Cardiac septum (tissue), 1 donor: ENCODE results near the gene ARL3. TPM values are rescaled to one million over a fixed set of nuclear protein-coding genes. Genes with fewer than 3 reads are reported as not detected.

Experiments
- DNase-seq: peaks from one replicate; pipeline ENCODE4 v3.0.0-alpha.2; 2020; ENCODE audit warnings: low spot score
- intact Hi-C: fragments of 100-400 bp; cut with DNase I; formaldehyde crosslinking; loops from one replicate; pipeline ENCODE4 v1.14.0; 2022
- total RNA-seq: library from RNA; stranded (reverse); fragmentation: NEBNext Ultra II Directional; extraction: Animal tissue kit (Norgen Biotek cat#: 25700); gene quantifications from one replicate; pipeline ENCODE4 v1.2.1, GENCODE V29; 2021
- donor health status: DM: no; HTN: no; CAD: no.

The ARL3 gene
- total RNA-seq, 1 donor from 2014 or later: 13.1 TPM

DNA sequence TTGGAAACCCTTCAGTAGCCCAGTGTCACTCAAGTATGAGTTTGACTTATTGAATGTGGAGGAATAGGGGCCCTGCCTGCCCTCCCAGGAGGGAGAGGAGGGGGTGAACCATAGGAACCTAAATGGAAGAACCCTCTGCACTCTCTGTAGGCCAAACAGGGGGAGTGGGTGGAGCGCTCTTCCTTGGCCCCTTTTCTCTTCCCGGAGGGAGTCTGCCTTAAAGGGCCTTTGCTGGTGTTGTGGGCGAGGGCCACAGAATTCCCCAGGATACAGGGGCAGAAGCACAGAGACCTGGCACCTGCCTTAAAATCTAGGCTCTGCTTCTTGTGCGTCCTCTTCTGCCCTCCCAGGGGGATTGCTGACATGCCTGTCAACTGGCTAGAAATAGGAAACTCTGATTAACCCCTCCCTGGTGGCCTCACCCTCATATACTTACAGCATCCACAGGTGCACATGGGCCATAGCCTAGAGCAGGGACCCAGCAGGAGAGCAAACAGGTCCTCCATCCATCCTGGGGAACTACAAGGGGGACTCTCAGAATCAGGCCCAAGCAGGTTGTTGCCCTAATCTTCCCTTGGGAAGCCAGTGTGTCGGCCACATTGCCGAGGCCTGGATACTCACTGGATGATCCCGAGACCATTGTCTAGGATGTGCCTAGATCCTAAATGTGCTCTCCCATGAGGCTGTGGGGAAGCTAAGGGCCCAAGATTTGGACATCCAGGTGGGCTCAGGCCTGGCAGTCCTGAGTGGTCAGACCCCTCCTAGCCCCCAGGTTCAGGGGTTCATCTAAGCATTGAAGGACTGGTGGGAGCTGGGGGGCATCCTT is 66.5 kb downstream of the ARL3 start:
- DNase-seq: no peak
- intact Hi-C loops: loop anchor here (2.0 to 5.0 kb wide), 2 partner anchors 21 to 65 kb away; partner anchors contain the start of genes ARL3 and SFXN2

DNA sequence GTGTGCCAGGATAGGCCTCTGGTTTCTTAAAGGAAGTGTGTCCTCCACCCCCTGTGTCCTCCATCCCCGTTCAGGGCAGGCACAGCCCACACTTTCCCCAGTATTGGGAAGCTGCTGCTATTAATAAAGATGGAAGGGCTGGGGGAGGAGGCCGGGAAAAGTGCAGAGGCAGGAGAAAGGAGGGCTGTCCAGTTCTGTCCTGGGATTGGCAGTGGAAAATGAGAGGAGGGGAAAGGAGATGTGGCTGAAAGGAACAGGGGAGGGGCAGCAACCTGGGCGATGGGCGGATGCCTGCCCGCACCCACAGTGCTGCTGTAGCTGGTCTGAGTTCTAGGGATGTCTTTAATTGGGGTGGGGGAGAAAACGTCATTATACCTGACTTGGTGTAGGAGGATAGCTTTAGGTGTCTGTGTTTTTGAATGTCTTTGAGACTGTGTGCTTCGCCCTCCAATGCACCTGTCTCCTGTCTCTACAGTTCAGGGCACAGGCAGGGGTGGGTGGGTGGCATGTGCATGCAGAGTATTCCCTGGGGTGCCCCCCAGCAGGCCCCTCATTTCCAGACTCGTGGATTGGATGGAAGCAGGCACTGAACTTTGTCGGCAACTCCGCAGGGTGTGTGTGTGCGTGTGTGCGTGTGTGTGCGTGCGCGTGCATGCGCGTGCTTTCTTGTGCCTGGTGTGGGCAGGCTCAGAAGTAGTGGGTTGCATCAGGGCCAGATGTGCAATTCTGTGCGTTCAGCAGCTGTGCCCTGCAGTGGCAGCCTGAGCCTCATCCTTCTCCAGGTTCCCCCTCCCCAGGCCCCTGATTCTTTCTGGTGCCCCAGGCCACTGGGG is 67.4 kb downstream of the ARL3 start:
- intact Hi-C loops: loop anchor here (5.0 kb wide), 1 partner anchor 65 kb away; the partner anchor contains the start of genes ARL3 and SFXN2
- peak; percentile 86 for DNase-seq

DNA sequence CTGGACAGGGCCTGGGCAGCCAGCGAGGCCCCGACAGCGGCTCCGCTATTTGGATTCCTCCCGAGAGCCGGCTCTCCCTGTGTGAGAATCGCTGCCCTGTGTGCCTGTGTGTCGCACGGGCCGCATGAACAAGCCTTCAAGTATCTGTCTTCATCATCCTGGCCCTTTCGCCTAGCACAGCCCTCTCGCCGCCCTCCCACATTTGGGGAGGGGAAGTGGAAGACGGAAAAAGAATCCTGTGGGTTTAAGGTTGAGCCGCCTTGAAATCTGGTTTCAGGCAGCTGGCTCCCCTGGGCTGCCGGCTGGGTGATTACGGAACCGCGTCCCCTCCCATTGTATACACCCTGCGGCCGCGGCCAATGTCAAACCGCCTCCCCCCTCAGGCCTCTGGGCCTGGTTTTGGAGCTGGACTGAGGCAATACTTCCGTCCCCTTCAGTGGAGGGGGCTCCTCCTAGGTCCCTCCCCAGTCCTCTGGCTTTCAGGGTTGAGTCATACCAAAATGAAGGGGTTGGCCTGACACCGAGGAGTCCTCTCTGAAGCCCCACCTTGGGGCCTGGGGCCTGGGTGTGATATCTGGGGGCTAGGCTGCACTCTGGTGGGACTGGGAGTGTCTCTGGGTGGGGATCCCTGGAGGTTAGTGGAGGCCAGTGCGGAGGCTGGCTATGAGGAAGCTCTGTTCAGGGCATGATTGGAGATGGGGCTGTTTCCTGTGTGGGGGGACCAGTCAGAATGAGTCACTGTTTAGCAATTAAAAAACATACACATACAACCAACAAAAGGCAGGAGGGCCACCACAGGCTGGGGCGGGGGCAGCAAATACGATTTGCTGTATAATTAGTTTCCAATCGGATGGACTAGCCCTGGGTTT is 68.2 kb downstream of the ARL3 start:
- intact Hi-C loops: loop anchor here (2.0 to 5.0 kb wide), 2 partner anchors 29 to 66 kb away; partner anchors contain the start of genes ARL3 and SFXN2
- peak; percentile 96 for DNase-seq

DNA sequence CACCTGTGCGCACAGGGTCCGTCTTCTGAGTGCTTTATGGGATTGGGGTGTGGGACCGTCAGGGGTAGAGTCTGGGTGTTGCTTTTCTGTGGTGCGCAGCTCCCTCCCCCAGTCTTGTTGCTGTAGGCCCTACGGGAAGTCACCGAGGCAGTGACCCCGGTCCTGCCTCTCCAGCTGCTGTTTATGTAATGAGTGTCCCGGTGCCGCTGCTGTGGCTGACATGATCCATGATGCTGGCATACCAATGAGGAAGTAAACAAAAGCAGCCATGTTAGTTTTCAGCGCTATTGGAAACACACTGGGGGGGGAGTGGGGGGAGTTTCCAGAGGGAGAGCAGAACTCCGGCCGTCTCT is 68.8 kb downstream of the ARL3 start:
- DNase-seq: peak; percentile 88
- intact Hi-C loops: loop anchor here (2.0 to 5.0 kb wide), 2 partner anchors 29 to 67 kb away; partner anchors contain the start of genes ARL3 and SFXN2

GRCh38 chr10:102644646-102645387 is 69.4 kb downstream of the ARL3 start:
- intact Hi-C loops: loop anchor here (2.0 to 5.0 kb wide), 2 partner anchors 30 to 67 kb away; partner anchors contain the start of genes ARL3 and SFXN2
- DNase-seq: peak; percentile 90

- intact Hi-C loops: loop anchor here (2.0 kb wide), 1 partner anchor 31 kb away; no protein-coding TSS in a partner anchor
- peak; percentile 80 for DNase-seq
Measured at GRCh38 chr10:102644066-102644645, 70.0 kb downstream of the ARL3 start, which contains the start of gene TRIM8. Gene TRIM8, plus strand, starts transcription at chr10:102644479. Its CDS starts 139 bp downstream, at chr10:102644618.

DNA sequence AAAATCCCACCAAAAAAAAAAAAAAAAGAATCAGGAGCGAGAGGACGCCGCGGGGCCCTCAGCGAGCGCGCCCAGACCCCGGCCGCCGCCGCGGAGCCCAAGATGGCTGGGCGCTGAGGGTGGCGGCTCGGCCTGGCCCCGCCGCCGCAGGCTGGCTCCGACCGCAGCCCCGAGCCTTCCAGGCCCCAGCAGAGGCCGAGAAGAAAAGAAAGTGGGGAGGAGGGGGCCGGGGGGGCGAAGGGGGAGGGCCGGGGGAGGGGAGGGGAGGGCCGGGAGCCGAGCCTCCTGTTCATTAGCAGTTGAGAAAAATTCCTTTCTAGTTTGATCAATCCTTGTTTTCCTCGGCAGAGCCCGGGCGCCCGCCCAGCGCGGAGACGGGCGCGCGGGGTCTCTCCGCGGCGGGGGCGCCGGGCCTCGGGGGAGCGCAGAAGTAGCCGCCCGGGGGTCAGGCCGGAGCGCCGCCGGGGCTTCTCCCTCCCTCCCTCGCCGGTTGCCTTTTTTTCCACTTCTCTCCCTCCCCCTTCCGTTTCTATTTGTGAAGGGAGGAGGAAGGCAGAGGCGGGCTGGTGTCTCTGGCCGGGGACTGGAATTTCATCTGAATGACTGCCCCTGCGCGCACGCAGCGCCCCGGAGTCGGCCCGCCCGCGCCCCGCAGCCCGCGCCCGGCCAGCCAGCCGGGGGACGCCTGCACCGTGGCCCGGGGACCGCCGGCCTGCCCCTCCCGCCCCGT is 70.7 kb downstream of the ARL3 start:
- intact Hi-C loops: loop anchor here (2.0 kb wide), 3 partner anchors 31 to 141 kb away; partner anchors contain the start of genes ACTR1A and SUFU
- peak; percentile 87 for DNase-seq

DNA sequence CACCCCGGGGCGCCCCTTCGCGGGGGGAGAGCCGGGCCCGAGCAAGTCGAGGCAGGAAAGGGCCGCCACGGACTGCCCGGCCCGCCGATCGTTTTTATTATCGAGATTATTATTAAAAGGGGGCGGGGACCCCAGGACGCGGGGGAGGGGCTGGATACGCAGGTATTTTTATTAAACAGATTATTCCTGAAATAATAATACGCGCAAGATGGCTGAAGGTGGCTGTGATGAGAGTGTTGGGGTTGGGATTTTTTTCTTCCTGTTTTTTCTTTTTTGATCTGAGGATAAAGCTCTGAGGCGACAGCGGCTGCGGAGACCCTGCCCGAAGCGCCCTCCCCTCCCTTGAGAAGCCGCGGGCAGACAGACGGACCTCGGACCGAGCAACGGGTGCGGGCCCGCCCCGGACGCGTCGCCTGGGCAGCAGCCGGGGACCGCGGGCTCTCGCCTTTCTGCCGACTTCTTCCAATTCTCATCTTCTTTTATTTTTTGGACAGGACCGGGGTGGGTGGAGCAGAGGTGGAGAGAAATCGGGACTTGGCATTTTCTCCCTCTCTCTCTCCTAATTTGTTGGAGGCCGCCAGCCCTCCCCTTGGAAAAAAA is 71.4 kb downstream of the ARL3 start:
- intact Hi-C loops: loop anchor here (2.0 kb wide), 2 partner anchors 46 to 140 kb away; partner anchors contain the start of genes ACTR1A and SUFU
- DNase-seq: peak; percentile 80

DNA sequence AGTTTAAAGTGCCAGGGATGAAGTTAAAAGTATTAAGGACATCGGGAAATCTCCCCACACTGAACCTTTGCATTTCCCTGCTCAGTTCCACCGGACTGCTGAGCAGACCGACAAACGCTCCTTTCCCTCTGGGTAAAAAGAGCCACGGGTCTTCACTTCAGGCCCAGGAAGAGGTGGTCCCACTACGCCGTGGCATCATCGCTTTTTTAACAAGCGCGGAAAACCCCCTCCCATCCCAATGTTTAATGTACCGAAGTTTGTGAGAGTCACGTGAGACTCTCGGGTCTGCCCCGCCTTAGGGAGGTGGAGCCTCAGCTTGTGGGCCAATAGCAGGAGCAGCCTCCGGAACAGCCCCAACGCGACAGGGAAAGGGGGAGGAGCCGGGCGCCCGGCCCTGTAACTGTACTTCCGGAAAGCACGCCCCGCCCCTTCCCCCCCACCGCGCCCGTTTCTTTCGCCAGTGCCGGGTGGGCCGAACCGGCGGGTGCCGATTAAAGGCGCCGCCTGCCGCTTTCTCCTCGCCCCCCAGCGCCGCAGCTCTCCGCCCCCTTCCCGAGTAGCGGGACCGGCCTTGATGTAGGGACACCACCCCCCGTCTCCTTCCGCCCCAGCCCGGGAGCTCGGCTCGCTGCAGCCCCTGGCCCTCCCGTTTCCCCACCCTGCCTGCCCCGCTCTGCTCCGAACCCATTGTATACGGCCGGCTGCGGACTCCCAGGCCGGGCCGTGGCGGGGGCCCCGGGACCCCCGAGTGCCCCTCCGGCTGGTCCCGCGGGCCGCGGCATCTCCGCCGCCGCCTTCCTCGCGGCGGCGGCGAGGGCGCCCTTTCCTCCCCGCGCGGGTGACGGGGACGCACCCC is 72.1 kb downstream of the ARL3 start:
- intact Hi-C loops: loop anchor here (2.0 kb wide), 2 partner anchors 45 to 139 kb away; partner anchors contain the start of genes ACTR1A and SUFU
- DNase-seq: peak; percentile 99

GRCh38 chr10:102641402-102641801 is 72.8 kb downstream of the ARL3 start:
- DNase-seq: no peak
- intact Hi-C loops: no loop called here

- intact Hi-C loops: no loop called here
- DNase-seq: no peak
Measured at GRCh38 chr10:102639537-102639936, 74.7 kb downstream of the ARL3 start.

DNA sequence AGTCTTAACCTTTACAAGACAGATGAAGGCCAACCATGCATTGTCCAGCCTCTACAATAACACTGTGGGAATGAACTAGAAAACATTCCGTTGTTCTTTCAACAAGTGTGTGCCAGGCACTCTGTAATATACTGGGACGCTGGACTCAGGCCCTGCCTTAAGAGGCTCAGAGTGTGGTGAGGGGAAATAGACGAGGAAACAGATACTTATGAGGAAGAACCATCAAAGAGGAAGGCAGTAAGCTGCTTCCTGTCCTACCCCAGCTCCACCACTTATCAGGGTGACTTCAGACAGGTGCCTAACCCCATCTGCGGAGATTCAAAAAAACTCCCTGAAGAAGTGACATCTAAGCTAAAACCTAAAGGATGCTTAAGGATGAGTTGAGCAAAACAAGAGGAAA is 78.8 kb downstream of the ARL3 start:
- intact Hi-C loops: no loop called here

GRCh38 chr10:102634686-102635085 is 79.5 kb downstream of the ARL3 start:
- intact Hi-C loops: no loop called here

More for the DNA sequence above, 78.8 kb downstream of the ARL3 start:
- no peak for DNase-seq

DNA sequence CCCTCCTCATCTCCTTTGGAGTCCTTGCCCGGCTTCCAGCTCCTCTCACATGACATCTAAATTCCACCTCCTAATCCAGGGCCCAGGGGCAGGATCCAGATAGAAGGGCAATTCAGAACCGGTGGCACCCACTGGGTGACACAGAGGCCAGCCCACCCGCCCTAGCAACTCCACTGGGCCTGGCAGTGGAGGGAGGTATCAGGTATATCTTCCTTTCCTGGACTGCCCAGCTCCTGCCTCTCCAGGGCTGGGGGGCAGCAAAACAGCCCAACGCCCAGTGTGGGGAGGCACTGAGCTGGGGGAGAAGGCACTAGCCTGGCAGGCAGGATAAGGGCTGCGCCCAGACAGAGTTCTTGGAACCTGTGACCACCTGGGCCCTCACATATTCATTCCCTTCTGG is 80.3 kb downstream of the ARL3 start:
- DNase-seq: peak; percentile 73
- intact Hi-C loops: no loop called here

More at GRCh38 chr10:102634686-102635085, 79.5 kb downstream of the ARL3 start:
- DNase-seq: no peak

DNA sequence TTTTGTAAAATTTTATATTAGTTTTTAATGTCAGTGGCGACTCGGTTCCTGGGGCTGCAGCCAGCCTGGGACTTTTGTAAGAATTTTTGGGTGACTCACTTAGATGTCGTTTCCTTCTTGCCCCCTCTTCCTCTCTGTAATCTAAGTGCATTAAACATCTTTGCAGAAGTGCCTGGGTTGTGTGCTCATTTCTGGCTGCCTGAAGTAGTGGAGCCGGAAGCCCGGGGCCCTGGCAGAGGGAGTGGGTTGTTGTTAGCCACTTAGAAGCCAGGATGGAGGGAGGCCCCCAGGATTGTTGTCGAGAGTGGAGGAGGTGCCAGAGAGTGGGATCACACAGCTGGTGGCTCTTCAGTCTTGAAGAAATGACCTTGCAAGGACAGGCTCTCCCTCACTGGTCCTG is 80.9 kb downstream of the ARL3 start:
- intact Hi-C loops: no loop called here
- peak; percentile 76 for DNase-seq
